ENCODE results near the gene AHRR. TPM values are rescaled to one million over a fixed set of nuclear protein-coding genes. Genes with fewer than 3 reads are reported as not detected.

AHRR gene
- total RNA-seq, 4 donors from 2014 or later = 0.26 to 9.1 (median 6.6) TPM; not detected in 1

- H3K9me3 ChIP-seq = peaks cover 0 to 4% of the 10 kb centered on the region in 2 donors
- no peaks in the 10 kb centered on the region for H3K36me3 ChIP-seq
- TF ChIP-seq CTCF (IDR thresholded peaks at IDR 0.05) (no peak), POLR2A (IDR thresholded peaks at IDR 0.05) (no peak)
- no peaks in the 10 kb centered on the region for H3K27me3 ChIP-seq
- H3K4me3 ChIP-seq = no peak overlapping the region
- intact Hi-C loops (cut with DNase I; ENCODE audit: low total_unique reads) = no loop called here
- no peak for DNase-seq
- H3K4me1 ChIP-seq = no peaks in the 10 kb centered on the region
- no peak overlapping the region for H3K27ac ChIP-seq
Observed at GRCh38 chr5:389891-390622, 68.5 kb downstream of the AHRR start.

GRCh38 chr5:390623-391491 lies 69.3 kb downstream of the AHRR start:
- H3K4me3 ChIP-seq = no peak overlapping the region
- no peak for TF ChIP-seq POLR2A (IDR thresholded peaks at IDR 0.05)
- TF ChIP-seq CTCF (IDR thresholded peaks at IDR 0.05) = no peak
- no peak overlapping the region for H3K27ac ChIP-seq
- no peaks in the 10 kb centered on the region for H3K27me3 ChIP-seq
- intact Hi-C loops (cut with DNase I; ENCODE audit: low total_unique reads) = no loop called here
- DNase-seq = peak in 1 of 2 donors; percentile 6
- H3K4me1 ChIP-seq = no peaks in the 10 kb centered on the region
- no peaks in the 10 kb centered on the region for H3K36me3 ChIP-seq
- H3K9me3 ChIP-seq = peaks cover 0 to 4% of the 10 kb centered on the region in 2 donors

- Histone ChIP-seq H3K4me1 (no peaks in the 10 kb centered on the region), H3K27ac (no peak overlapping the region), H3K27me3 (no peaks in the 10 kb centered on the region), H3K4me3 (no peak overlapping the region), H3K9me3 (no peaks in the 10 kb centered on the region), H3K36me3 (no peaks in the 10 kb centered on the region)
- intact Hi-C loops (cut with DNase I; ENCODE audit: low total_unique reads) = no loop called here
- peak in 1 of 2 donors; percentile 6 for DNase-seq
- TF ChIP-seq POLR2A (IDR thresholded peaks at IDR 0.05) (no peak), CTCF (IDR thresholded peaks at IDR 0.05) (no peak)
Observed at GRCh38 chr5:392431-392988, 71.0 kb downstream of the AHRR start.

- no peak for TF ChIP-seq CTCF (IDR thresholded peaks at IDR 0.05)
- TF ChIP-seq POLR2A (IDR thresholded peaks at IDR 0.05) = no peak
- H3K27me3 ChIP-seq = no peaks in the 10 kb centered on the region
- no peak for DNase-seq
- H3K36me3 ChIP-seq = no peaks in the 10 kb centered on the region
- intact Hi-C loops (cut with DNase I; ENCODE audit: low total_unique reads) = no loop called here
- H3K9me3 ChIP-seq = no peaks in the 10 kb centered on the region
- no peak overlapping the region for H3K4me3 ChIP-seq
- no peak overlapping the region for H3K27ac ChIP-seq
- H3K4me1 ChIP-seq = no peaks in the 10 kb centered on the region
Observed at GRCh38 chr5:393846-394275, 72.3 kb downstream of the AHRR start.
